AG04450 (cell line): ENCODE results near the gene CD38. TPM values are rescaled to one million over a fixed set of nuclear protein-coding genes. Genes with fewer than 3 reads are reported as not detected.
"Not testable (repeated sequence)": the region's sequence is repeated elsewhere in the genome, so short reads cannot be mapped to it uniquely, and the experiment has no call there.

Experiments used
- CTCF ChIA-PET: fragments of 300-600, 350-600 bp; formaldehyde crosslinking; extraction: SDS; loops from one replicate; lab custom pipeline; 2022; ENCODE audit warnings: antibody characterized with exemption, inconsistent platforms; lab: Charles Lee
- POLR2A ChIA-PET: fragments of 350-600 bp; formaldehyde crosslinking; extraction: SDS; loops from one replicate; lab custom pipeline; 2021; ENCODE audit warnings: antibody characterized with exemption, inconsistent platforms; lab: Yijun Ruan, JAX
- DNase-seq: peaks from one replicate; pipeline ENCODE4 v3.0.0-alpha.2; 2011; ENCODE audit warnings: low read depth, low spot score
- H3K27ac ChIP-seq: one replicate; pipeline ENCODE4 v1.5.1; 2012; ENCODE audit warnings: low read depth, low read length, control low read depth
- H3K27me3 ChIP-seq: one replicate; pipeline ENCODE4 v1.6.0; 2012; ENCODE audit warnings: low read length; ENCODE audit not compliant: control insufficient read depth, insufficient read depth
- H3K4me3 ChIP-seq: 2 replicates; pipeline ENCODE4 v1.5.1; 2011; ENCODE audit warnings: mild to moderate bottlenecking, low read depth, low read length, control low read depth
- H3K9me3 ChIP-seq: 2 replicates; pipeline ENCODE4 v1.5.1; 2012; ENCODE audit warnings: low read length; ENCODE audit not compliant: control insufficient read depth, insufficient read depth
- CTCF ChIP-seq: IDR thresholded peaks from 2 replicates; pipeline ENCODE4 v1.5.1; 2011; ENCODE audit warnings: low read depth, low read length, control low read depth, inconsistent platforms
- polyA minus RNA-seq: library from RNA; depleted of rRNA, polyadenylated mRNA; stranded (reverse); fragments of >200 nt; gene quantifications from 2 replicates; pipeline ENCODE4 v1.2.3, GENCODE V29; 2011; rRNA and poly(A)+ RNA removed
- polyA plus RNA-seq: library from polyadenylated mRNA; depleted of rRNA; stranded (reverse); fragments of >200 nt; gene quantifications from 2 replicates; pipeline ENCODE4 v1.2.3, GENCODE V29; 2011; rRNA removed

CD38 gene
- polyA plus RNA-seq (0.02 TPM in 1 of 2 replicates, not detected in the other), polyA minus RNA-seq (0.09 TPM in 1 of 2 replicates, not detected in the other)

DNA sequence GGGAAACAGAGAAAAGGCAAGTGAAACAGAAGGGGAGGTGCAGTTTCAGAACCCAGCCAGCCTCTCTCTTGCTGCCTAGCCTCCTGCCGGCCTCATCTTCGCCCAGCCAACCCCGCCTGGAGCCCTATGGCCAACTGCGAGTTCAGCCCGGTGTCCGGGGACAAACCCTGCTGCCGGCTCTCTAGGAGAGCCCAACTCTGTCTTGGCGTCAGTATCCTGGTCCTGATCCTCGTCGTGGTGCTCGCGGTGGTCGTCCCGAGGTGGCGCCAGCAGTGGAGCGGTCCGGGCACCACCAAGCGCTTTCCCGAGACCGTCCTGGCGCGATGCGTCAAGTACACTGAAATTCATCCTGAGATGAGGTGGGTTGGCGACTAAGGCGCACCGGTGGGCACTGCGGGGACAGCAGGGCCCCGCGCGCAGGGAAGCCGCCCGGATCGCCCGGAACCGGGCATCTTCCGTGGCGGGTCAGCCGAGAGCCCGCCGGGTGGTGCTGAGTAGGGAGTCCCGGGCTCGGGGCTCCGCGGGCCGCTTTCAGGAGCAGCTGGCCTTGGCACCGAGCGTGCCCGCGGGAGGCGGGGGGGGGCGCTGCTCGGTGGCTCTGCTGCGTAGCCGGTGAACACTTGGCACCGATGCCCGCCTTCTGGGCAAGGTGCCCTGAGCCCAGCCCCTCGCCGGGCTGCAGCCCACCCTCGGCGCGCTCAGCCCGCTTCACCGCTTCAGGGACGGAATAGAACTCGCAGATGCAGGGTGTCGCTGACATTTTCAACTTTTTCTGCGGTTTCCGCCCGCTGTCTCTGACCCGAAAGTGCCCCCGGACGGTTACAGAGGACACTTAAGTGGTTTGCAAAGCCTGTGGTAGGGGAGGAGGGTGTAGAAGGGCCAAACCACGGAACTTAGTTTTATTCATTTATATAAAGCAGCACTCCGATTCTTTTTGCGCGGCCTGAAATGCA lies at the start of gene CD38:
TSS of gene CD38 (plus strand) at position 40 of the 953 bp plus-strand sequence. CDS start at position 127, 87 bp downstream.
- TF ChIP-seq CTCF, result no peak
- H3K27ac ChIP-seq, result no peak within 1 kb of the TSS
- peaks cover 48% of the 10 kb centered on the region for H3K27me3 ChIP-seq
- H3K9me3 ChIP-seq, result no peaks in the 10 kb centered on the region
- ChIA-PET CTCF (interaction anchor here (0.7 to 2.1 kb wide), 6 partner anchors 10 to 488 kb away, joined by 3 to 9 read pairs (median 4); no protein-coding TSS in a partner anchor), POLR2A (no interaction called here)
- peak within 1 kb of the TSS; percentile 55 for H3K4me3 ChIP-seq
- no peak for DNase-seq

DNA sequence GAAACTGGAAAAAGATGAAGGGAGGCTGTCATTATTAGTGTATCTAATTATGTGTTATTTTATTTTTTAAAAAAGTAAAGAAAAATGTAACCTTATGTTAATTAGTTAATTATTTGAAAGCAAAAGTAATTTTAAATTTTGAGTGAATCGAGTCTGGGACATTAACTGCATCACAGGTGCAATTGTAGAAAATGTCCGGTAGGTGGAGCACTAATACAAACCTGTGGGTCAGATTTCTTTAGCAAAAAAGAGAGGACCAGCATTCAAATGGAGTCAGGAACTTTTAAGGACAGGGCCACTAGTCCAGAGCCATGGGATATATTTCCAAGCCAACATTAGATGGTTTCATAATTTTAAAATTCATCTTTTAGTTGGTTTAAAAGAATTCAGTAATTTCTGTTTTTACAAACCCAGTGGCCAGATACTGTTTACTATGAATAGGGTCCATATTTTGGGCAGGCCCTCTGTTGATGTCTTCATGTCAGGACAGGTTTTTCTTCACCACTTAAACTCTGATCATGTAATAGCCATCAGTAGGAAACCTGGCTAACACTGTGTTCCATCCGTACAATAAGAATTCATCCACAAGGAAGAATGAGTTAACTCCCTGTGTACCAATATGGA lies 48.1 kb upstream of the CD38 start:
- CTCF ChIA-PET, result interaction anchor here (0.8 to 1.4 kb wide), 8 partner anchors 12 to 271 kb away, joined by 3 to 7 read pairs (median 3); no protein-coding TSS in a partner anchor

DNA sequence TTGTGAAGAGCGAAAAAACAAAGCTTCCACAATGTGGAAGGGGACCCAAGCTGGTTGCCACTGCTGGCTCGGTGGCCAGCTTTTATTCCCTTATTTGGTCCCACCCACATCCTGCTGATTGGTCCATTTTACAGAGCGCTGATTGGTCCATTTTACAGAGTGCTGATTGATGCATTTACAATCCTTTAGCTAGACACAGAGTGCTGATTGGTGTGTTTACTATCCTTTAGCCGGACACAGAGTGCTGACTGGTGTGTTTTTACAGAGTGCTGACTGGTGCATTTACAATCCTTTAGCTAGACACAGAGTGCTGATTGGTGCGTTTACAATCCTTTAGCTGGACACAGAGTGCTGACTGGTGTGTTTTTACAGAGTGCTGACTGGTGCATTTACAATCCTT lies 45.1 kb upstream of the CD38 start:
- POLR2A ChIA-PET, H3K27ac ChIP-seq, H3K9me3 ChIP-seq, DNase-seq, H3K27me3 ChIP-seq, H3K4me3 ChIP-seq: not testable (repeated sequence)
- CTCF ChIA-PET, result interaction anchor here (1.1 kb wide), 1 partner anchor 149 kb away, joined by 3 read pairs; no protein-coding TSS in a partner anchor

More for the DNA sequence above, 48.1 kb upstream of the CD38 start:
- H3K27me3 ChIP-seq, result no peaks in the 10 kb centered on the region
- peak; percentile 78 for TF ChIP-seq CTCF
- POLR2A ChIA-PET, result no interaction called here
- no peak overlapping the region for H3K27ac ChIP-seq
- no peak overlapping the region for H3K4me3 ChIP-seq
- no peak for DNase-seq
- no peaks in the 10 kb centered on the region; the same call in 1 of the 2 replicates for H3K9me3 ChIP-seq

- Histone ChIP-seq H3K27ac (no peak overlapping the region), H3K27me3 (no peaks in the 10 kb centered on the region), H3K4me3 (no peak overlapping the region), H3K9me3 (no peaks in the 10 kb centered on the region; the same call in 1 of the 2 replicates)
- ChIA-PET CTCF (no interaction called here), POLR2A (no interaction called here)
- DNase-seq, result no peak
- TF ChIP-seq CTCF, result no peak
Measured at GRCh38 chr4:15735536-15735935, 42.6 kb upstream of the CD38 start.

DNA sequence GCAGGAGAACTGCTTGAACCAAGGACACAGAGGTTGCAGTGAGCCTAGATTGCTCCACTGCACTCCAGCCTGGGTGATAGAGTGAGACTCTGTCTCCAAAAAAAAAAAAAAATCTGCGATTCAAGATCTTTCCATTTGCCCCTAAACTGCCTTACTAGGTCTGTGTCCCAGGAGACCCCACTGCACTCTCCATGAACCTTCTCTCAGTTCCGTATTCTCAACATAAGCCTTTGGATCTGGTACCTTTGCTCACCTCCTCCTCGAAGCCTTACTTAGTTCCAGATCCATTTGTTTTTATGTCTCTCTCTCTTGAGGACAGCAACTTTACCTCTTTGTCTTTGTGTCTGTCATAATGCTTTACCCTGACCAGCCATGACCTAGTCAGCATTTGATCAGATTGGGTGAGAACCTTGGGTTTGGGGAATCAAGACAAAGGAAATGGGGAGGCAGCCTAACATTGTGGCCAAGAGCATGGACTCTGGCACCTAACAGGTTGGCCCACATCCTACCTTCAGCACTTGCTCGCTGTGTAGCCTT lies 41.5 kb upstream of the CD38 start:
- H3K27ac ChIP-seq, result no peak overlapping the region
- H3K4me3 ChIP-seq, result no peak overlapping the region
- POLR2A ChIA-PET, result no interaction called here
- no peaks in the 10 kb centered on the region for H3K27me3 ChIP-seq
- TF ChIP-seq CTCF, result no peak
- H3K9me3 ChIP-seq, result peaks cover 7% of the 10 kb centered on the region; the same call in 1 of the 2 replicates
- CTCF ChIA-PET, result interaction anchor here (1.0 kb wide), 1 partner anchor 145 kb away, joined by 3 read pairs; no protein-coding TSS in a partner anchor
- DNase-seq, result no peak
